GM21390 (cell line): Measurements from ENCODE around the gene CSF2.

Experiments
- ATAC-seq: cut with Tn5 transposase; IDR thresholded peaks from one replicate; pipeline ENCODE4 v1.9.1; 2021; ENCODE audit not compliant: unreplicated experiment

The CSF2 gene

GRCh38 chr5:132067941-132068808 is 5.4 kb upstream of the CSF2 start:
- ATAC-seq, result no peak

- no peak for ATAC-seq
These were observed 4.0 kb upstream of the CSF2 start for GRCh38 chr5:132069561-132069960.

GRCh38 chr5:132069994-132070393 is 3.6 kb upstream of the CSF2 start:
- no peak for ATAC-seq

GRCh38 chr5:132070460-132071337 is 2.9 kb upstream of the CSF2 start:
- no peak for ATAC-seq

- ATAC-seq, result no peak
These were observed 2.3 kb upstream of the CSF2 start for GRCh38 chr5:132071338-132071707.

- ATAC-seq, result no peak
These were observed 1.5 kb upstream of the CSF2 start for GRCh38 chr5:132072070-132072469.

- no peak for ATAC-seq
These were observed 1.1 kb upstream of the CSF2 start for GRCh38 chr5:132072528-132072927.

GRCh38 chr5:132074091-132074771 is 642 bp downstream of the CSF2 start:
- no peak for ATAC-seq

GRCh38 chr5:132074772-132075718 is 1.5 kb downstream of the CSF2 start:
- ATAC-seq, result no peak

GRCh38 chr5:132075719-132076077 is 2.1 kb downstream of the CSF2 start:
- no peak for ATAC-seq

- no peak for ATAC-seq
These were observed 2.7 kb downstream of the CSF2 start for GRCh38 chr5:132076202-132076830.

GRCh38 chr5:132076983-132077382 is 3.4 kb downstream of the CSF2 start:
- no peak for ATAC-seq

GRCh38 chr5:132079081-132079480 is 5.5 kb downstream of the CSF2 start:
- no peak for ATAC-seq

GRCh38 chr5:132079619-132080018 is 6.0 kb downstream of the CSF2 start:
- no peak for ATAC-seq

- no peak for ATAC-seq
These were observed 7.0 kb downstream of the CSF2 start for GRCh38 chr5:132080595-132080994.

GRCh38 chr5:132081458-132081857 is 7.9 kb downstream of the CSF2 start:
- ATAC-seq, result no peak

- ATAC-seq, result no peak
These were observed 8.9 kb downstream of the CSF2 start for GRCh38 chr5:132082329-132083023.

GRCh38 chr5:132083071-132083678 is 9.6 kb downstream of the CSF2 start:
- ATAC-seq, result no peak

- ATAC-seq, result no peak
These were observed 12.1 kb downstream of the CSF2 start for GRCh38 chr5:132085686-132086085.
